T-helper 1 cell treated with Interleukin-12 subunit alpha and Interleukin-12 subunit beta and Interleukin-4 antibody, amounts not matched to agents 30 ng/mL and 1 ng/mL, for 36 hours (primary cell): ENCODE results near the gene TCERG1L. TPM values are rescaled to one million over a fixed set of nuclear protein-coding genes. Genes with fewer than 3 reads are reported as not detected.

Experiments used
- intact Hi-C: fragments of 100-400 bp; cut with micrococcal nuclease; formaldehyde crosslinking; loops from one replicate; pipeline ENCODE4 v1.15.1; 2024
- total RNA-seq: library from RNA; stranded (reverse); gene quantifications from 2 replicates; pipeline ENCODE4 v1.2.3, GENCODE V29; 2022

The TCERG1L gene
- total RNA-seq, 1 donor from 2014 or later = not detected

GRCh38 chr10:131315344-131315743, 3.8 kb upstream of the TCERG1L start:
- intact Hi-C loops = no loop called here

- intact Hi-C loops = no loop called here
Measured at GRCh38 chr10:131314799-131315198, 3.3 kb upstream of the TCERG1L start.

- intact Hi-C loops = no loop called here
Measured at GRCh38 chr10:131314148-131314547, 2.6 kb upstream of the TCERG1L start.

DNA sequence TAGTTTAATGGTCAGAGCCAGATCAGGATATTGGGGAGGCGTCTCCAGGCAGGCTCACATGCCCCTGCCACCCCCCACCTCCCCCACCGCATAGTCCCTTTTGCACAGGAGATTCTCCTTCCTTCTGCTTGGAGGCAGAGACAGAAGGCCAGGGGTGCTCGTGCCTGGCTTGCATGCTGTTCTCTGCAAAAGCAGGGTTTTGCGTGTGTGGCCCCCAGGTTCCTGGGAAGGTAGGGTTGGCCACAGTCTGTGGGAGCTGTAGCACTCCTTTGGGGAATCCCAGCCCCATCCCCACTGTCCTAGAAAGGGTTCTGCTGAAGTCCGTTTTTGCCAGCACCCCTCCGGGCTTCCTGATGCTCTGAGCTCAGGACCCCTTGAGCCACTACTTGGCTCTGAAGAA, 1.9 kb upstream of the TCERG1L start:
- intact Hi-C loops = no loop called here

- intact Hi-C loops = no loop called here
Measured at GRCh38 chr10:131312478-131312836, 936 bp upstream of the TCERG1L start.

DNA sequence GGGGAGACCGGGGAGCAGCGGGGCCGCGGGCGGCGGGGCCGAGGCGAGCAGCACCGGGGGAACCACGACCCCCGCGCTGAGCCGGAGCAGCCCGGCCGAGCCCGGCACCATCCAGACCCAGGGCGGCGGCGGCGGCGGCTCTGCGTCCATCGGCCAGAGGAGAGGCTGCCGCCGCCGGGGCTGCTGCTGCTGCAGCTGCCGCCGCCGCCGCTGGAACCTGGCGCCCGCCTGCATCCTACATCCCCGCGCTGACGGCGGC, 190 bp downstream of the TCERG1L start:
- intact Hi-C loops = no loop called here

DNA sequence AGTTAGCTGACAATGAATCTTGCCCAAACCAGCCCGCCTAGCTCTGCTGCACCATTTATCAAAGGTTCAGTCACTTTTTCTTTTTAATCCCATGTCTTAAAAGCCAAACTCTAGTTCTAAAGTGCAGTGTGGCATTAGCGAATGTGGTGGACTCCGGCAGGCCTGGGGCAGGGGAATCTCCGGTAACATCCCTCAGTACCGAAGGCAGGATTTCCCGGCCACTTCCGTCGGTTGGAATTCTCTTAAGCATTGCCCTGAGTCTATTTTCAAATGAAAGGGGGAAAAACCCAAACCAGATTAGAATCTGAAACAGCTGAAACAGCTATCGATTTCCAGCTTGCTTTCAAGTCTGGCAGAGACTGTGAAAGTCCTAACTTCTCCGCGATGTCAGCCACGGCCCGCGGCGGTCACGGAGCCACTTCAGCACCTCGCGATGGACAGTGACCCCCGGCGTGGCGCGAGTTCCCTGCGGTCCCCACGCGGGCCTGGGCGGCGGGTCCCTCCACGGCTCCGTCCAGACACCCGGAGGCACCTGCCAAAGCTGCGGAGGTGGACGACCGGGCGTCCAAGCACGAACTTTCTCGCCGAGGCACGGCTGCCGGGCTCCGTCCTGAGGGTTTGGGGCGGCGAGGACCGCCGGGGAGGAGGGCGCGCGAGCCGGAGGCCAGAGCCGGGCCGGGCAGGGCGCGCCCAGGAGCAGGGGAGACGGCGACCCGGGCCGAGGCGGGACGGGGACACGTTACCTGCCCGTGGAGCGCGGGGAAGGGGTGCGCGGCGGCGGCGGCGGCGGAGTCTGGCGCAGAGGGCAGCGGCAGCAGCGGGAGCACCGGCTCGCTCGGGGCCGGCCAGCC, 745 bp downstream of the TCERG1L start:
- intact Hi-C loops = no loop called here

- intact Hi-C loops = no loop called here
Measured at GRCh38 chr10:131310142-131310541, 1.4 kb downstream of the TCERG1L start.

- intact Hi-C loops = no loop called here
Measured at GRCh38 chr10:131300508-131300907, 11.0 kb downstream of the TCERG1L start.

- intact Hi-C loops = no loop called here
Measured at GRCh38 chr10:131290781-131291180, 20.7 kb downstream of the TCERG1L start.

DNA sequence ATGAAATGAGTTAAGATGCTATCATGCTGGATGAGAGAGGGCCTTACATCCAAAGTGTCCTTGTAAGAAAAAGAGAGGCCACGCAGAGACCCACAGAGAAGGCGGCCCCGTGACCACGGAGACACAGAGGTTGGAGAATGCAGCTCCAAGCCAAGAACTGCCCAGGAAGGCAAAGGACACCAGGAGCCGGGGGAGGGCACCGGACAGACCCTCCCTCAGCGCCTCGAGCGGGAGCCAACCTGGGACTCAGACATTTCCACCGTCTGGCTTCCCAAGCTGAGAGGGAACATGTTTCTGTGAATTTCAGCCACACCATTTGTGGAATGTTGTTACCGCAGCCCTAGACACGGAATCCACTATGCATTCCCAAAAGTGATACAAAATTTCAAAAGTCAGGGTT, 22.9 kb downstream of the TCERG1L start:
- intact Hi-C loops = no loop called here

DNA sequence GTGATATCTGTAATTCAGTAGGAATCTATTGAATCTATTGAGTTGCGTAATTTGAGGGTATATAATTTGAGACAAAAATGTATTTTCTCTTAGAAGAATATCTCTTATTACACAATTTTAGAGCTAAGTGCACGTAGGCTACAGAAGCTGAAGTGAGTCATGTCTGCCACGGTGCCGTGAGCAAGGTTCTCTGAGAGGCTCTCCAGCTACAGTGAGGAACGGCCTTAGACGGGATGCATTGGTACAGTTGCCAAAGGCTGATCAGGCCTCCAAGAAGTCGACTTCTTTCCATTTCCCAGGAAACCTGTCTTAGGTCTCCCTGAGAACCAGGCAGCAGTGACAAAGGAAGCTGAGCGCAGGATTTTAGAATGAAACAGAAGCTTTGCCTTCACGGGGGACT, 28.6 kb downstream of the TCERG1L start:
- intact Hi-C loops = no loop called here

DNA sequence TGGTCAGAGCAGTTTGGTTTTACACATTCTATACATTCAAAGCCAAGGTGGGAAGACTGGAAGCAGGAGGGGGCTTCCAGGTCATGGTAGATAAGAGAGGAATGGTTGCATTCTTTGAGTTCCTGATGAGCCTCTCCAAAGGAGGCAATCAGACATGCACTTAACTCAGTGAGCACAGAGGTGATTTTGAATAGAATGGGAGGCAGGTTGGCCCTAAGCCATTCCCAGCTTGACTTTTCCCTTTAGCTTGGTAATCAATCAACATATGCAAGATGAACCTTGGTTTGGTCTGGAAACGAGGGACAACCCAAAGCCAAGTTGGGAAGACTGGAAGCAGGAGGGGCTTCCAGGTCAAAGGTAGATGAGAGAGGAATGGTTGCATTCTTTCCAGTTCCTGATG, 31.4 kb downstream of the TCERG1L start:
- intact Hi-C loops = no loop called here

GRCh38 chr10:131279516-131279915, 32.0 kb downstream of the TCERG1L start:
- intact Hi-C loops = no loop called here

DNA sequence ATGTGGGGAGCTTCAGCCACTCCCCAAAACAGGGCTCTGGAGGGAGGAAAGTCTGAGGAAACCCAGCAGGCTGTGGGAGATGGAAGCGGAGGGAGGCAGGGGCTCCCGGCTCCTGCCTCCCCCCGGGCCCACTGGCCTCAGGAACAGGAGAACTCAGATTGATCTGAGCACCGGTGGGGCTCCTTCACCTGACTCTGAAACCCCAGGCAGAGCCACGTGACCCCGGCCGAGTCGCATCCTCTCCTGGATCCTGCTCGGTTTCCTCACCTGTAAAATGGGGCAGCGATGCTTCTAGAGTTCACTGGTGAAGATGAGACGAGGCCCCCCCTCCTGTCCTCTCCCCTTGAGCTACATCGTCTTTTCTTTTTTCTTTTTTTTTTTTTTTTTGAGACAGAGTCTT, 33.6 kb downstream of the TCERG1L start:
- intact Hi-C loops = no loop called here

- intact Hi-C loops = no loop called here
Measured at GRCh38 chr10:131277278-131277677, 34.2 kb downstream of the TCERG1L start.

GRCh38 chr10:131275691-131276090, 35.8 kb downstream of the TCERG1L start:
- intact Hi-C loops = no loop called here

DNA sequence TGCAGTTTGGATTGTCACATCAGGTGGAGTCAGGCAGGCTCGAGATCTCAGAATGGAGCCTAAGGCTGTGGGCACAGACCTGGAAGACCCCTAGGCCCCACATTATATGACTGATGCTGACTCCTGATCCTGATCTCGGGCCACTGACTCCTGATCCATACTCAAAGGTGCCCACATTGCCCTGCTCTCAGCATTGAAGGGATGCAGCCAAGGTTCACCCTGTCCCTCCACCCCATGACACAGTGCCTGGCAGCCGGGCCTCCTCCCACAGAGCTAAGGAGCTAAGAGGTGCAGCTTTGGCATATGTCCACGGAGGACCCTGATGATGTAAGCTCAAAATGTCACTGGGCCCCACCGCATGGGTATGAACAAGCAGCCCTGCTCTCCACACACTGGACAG, 36.6 kb downstream of the TCERG1L start:
- intact Hi-C loops = no loop called here

- intact Hi-C loops = no loop called here
Measured at GRCh38 chr10:131274133-131274880, 37.2 kb downstream of the TCERG1L start.

- intact Hi-C loops = no loop called here
Measured at GRCh38 chr10:131273476-131273875, 38.0 kb downstream of the TCERG1L start.

GRCh38 chr10:131272897-131273451, 38.5 kb downstream of the TCERG1L start:
- intact Hi-C loops = no loop called here

DNA sequence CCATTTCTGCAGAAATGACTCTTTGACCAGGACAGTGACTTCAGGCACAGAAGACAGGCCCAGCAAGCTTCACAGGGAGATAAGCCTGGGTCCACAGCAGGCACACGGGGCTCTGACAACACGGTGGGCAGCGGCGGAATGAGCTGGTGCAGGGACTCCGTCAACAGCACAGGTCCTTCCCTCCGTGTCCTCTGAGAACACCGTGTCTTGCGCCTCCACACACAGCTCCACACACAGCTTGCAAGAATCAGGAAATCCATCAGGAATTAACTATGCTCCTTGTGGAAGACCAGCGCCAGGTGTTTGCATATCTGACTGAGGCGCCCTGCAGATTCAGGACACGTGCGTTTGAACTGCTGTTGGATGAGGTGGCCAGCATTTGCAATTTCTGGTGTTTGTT, 39.6 kb downstream of the TCERG1L start:
- intact Hi-C loops = no loop called here
